GM18951 (cell line): Measurements from ENCODE around the gene CD3G.

Source experiments
- POLR2A ChIP-seq: IDR thresholded peaks from 4 replicates; pipeline ENCODE4 v1.6.1; 2011; ENCODE audit warnings: mild to moderate bottlenecking; ENCODE audit not compliant: insufficient read length, insufficient read depth; ENCODE audit errors: extremely low read depth
- in situ Hi-C: fragments of 300-500 bp; cut with MboI; formaldehyde crosslinking; loops from one replicate; pipeline ENCODE4 v1.12.0; 2022; ENCODE audit warnings: low sequenced_read_pairs, mixed read lengths, inconsistent platforms; ENCODE audit not compliant: unreplicated experiment

The CD3G gene

DNA sequence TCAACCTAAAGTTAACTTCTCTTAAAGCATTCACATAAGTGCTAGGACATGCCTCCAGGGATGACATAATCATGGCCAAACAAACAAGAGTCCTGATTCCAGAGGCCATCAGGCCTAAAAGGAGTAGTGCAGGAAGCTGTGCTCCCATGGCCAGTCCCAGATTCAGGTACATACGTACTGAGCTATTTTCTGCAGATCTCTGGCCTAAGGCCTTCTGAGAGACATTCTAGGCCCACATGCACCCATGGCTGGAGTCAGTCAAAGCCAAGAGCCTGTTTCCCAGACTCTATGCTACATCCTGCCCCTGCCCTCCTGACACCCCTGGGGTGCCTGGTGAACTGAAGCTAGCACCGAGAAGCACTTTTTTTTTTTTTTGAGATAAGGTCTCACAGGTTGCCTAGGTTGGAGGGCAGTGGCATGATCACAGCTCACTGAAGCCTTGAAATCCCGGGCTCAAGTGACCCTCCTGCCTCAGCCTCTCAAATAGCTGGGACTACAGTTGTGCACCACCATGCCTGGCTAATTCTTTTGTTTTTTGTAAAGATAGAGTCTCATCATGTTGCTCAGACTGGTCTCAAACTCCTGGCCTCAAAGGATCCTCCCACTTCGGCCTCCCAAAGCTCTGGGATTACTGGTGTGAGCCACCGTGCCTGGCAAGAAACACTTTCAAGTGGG, 2.2 kb upstream of the CD3G start:
- TF ChIP-seq POLR2A: no peak
- in situ Hi-C loops: no loop called here

DNA sequence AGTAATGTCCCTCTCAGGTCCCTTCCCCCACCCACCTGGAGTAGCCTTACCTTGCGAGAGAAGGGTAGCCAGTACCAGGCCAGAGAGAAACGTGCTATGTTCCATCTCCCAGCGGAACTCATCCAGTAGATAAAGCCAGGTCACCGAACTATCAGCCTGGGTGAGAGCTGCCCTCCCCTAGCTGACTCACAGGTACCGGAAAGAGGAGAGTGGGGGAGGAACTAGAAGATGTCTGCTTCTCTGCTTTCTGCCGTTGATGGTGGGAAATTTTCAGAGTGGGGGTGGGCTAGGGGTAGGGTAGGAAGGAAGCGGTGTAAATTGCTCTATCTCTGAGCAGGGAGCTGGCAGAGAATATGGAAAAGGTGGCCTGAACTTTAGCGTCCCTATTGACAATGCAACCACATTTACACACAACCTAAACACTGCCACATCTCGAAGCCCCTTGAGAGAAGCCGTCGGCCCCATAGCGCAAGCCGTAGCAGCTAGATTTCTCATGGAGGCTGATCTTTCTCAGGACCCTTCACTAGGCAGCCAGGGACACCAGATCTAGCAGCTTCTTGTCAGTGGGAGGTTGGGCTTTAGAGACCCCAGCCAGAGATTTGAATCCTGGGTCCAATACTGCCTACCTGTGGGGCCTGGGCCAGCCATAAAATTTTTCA, 1.5 kb upstream of the CD3G start, which contains the start of gene CD3D:
Gene CD3D, minus strand, starts transcription at position 203 of the 659 bp plus-strand sequence. Its CDS starts 98 bp downstream, at position 105.
- in situ Hi-C loops: no loop called here
- TF ChIP-seq POLR2A: no peak

DNA sequence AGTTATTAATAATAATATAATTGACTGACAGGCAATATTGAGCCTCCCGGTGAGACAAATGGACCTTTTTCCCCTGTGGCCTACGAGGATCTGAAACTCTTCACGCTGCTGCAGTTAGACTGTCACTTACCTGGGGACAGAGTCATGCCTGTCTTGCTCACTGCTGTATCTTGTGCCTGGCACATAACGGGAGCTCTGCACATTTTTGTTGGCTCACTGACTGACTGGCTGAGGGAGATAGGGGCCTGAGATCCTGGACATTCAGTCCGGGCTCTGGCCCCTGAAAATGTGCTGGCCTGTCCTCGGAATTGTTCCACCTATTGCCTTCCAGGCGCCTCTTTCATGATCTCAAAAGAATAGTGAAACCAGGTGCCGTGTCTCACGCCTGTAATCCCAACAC, 896 bp upstream of the CD3G start:
- TF ChIP-seq POLR2A: no peak
- in situ Hi-C loops: no loop called here

DNA sequence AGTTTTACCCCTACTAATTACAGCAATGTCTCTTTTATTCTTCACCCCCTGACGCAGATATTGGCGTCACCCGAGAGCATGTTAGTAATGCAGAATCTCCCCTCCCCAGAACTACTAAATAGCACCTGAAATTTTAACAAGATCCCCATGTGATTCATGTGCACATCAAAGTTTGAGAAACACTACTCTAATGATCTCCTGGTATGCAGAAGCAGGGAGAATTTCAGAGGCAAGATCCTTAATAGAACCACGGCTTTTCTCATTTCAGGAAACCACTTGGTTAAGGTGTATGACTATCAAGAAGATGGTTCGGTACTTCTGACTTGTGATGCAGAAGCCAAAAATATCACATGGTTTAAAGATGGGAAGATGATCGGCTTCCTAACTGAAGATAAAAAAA, 5.3 kb downstream of the CD3G start:
- in situ Hi-C loops: no loop called here
- no peak for TF ChIP-seq POLR2A

DNA sequence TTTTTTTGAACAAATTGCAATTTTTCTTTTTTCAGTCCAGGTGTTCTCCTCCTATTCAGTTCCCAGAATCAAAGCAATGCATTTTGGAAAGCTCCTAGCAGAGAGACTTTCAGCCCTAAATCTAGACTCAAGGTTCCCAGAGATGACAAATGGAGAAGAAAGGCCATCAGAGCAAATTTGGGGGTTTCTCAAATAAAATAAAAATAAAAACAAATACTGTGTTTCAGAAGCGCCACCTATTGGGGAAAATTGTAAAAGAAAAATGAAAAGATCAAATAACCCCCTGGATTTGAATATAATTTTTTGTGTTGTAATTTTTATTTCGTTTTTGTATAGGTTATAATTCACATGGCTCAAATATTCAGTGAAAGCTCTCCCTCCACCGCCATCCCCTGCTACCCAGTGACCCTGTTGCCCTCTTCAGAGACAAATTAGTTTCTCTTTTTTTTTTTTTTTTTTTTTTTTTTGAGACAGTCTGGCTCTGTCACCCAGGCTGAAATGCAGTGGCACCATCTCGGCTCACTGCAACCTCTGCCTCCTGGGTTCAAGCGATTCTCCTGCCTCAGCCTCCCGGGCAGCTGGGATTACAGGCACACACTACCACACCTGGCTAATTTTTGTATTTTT, 9.1 kb downstream of the CD3G start:
- no peak for TF ChIP-seq POLR2A
- in situ Hi-C loops: loop anchor here (10.0 kb wide), 1 partner anchor 148 kb away; no protein-coding TSS in a partner anchor

DNA sequence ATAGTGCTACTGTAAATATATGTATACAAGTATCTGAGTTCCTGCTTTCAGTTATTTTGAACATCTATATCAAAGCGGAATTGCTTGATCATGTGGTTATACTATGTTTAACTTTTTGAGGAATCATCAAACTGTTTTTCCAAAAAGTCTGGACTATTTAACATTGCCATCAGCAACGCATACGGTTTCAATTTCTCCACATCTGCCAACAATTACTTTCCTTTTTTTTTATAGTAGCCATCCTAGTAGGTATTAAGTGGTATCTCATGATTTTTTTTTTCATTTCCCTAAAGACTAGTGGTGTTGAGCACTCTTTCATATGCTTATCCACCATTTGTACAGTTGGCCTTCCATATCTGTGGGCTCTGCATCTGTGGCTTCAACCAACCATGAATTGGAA, 13.9 kb downstream of the CD3G start:
- TF ChIP-seq POLR2A: no peak
- in situ Hi-C loops: loop anchor here (10.0 kb wide), 1 partner anchor 153 kb away; no protein-coding TSS in a partner anchor

DNA sequence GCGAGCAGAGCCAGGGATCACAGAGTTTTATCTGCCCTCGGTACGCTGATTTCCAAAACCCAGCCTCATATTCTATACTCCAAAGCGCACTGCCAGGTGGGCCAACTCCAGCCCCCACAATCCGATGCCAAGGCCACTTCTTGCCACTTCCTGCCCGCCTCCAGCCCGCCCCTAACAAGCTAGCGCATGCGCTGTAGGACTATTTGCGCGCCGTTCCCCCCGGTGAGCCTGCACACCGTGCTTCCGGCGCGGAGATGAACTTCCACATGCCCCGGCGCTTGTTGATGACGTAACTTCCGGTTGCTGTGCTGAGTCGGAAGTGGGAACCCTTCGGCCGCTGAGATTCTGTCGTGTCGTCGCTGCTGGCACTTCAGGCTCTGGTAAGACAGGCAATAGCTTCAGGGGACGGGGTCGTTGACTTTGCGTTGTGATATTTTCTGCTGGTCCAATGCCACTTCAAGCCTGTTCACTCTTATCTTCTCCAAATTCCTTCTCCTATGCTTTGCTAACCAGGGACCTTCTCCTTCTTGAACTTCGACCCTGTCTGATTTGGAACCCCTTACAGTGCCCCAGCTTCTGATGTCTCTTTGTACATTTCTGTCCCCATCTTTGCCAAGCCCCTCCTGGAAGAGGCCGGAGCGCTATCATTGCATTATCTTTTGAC, 15.3 kb downstream of the CD3G start, which contains the start of gene UBE4A:
Gene UBE4A, plus strand, starts transcription at position 306 of the 664 bp plus-strand sequence. CDS start 5,481 bp downstream, outside the sequence.
- in situ Hi-C loops: loop anchor here (10.0 kb wide), 1 partner anchor 155 kb away; no protein-coding TSS in a partner anchor
- peak; percentile 97 for TF ChIP-seq POLR2A

DNA sequence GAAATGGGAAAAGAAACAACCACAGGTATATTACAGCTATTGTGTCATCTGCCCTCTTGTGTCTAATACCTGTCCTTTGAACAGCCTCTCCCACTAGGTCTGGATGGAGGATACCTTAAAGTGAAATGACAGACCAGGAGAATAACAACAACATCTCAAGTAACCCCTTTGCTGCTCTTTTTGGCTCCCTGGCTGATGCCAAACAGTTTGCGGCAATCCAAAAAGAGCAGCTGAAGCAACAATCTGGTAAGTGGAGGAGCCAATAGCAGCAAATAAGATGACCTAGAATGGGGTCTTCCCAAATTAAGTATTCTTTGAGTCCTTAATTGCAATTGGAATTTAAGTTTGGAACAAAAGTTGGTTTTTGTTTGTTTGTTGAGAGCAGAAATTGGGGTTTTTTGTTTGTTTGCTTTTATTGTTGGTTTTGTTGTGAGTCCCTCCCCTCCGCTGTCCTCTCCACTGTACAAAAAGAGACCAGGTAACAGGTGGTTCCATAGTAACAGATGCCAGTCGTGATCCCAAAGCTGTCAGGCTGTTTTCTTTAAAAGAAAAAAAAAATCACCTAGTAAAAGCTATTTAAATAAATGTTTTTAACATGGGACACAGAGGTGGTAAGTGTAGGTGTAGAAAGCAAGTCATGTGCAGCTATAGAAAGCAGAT, 20.9 kb downstream of the CD3G start:
- TF ChIP-seq POLR2A: no peak
- in situ Hi-C loops: no loop called here

DNA sequence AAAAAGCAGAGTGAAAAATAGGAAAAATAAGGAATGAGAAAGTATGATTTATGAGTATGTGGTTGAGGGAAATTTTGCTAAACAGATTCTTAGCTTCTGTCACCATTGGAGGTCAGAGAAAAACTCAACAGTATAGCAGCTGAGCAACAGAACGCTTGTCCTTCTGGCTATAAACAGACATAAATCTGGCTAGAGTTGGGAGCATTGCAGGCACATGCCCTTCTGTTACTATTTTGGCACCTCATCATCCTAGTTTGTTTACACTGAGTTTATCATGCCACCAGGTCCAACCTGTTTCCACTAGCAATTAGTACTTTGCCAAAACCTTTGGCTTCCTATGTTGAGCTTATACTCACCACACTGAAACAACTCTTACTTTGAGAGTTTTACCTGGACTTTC, 22.1 kb downstream of the CD3G start:
- TF ChIP-seq POLR2A: no peak
- in situ Hi-C loops: no loop called here

DNA sequence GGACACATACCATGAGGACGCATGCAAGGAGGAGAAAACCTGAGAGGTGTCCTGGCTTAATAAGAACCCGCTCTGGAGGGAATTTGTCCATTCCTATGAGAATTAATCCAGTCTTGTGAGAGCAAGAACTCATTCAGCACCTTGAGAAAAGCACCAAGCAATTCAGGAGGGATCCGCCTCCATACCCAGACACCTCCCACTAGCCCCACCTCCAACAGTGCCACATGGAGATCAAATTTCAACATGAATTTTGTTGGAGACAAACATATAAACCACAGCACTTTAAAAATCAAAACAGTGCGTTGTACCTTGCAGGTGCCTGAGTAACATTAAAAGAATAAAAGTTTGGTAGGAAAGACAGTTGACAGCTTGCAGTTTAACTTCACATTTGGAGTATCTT, 26.6 kb downstream of the CD3G start:
- in situ Hi-C loops: no loop called here

DNA sequence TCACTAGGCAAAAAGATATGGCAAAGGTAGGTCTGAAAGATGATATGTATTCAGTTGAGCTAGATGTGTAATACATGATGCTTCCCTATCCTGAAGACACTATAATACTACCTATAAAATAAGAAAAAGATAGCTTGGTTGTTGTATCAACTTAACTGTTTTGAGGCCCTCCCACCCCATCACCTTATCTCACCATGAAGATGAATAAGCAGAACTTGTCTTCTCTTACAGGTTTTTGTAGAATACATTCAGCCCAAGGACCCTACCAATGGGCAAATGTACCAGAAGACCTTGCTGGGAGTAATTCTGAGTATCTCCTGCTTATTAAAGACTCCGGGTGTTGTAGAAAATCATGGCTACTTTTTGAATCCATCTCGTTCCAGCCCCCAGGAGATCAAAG, 29.1 kb downstream of the CD3G start:
- in situ Hi-C loops: no loop called here
- TF ChIP-seq POLR2A: no peak

More for the DNA sequence above, 26.6 kb downstream of the CD3G start:
- no peak for TF ChIP-seq POLR2A

DNA sequence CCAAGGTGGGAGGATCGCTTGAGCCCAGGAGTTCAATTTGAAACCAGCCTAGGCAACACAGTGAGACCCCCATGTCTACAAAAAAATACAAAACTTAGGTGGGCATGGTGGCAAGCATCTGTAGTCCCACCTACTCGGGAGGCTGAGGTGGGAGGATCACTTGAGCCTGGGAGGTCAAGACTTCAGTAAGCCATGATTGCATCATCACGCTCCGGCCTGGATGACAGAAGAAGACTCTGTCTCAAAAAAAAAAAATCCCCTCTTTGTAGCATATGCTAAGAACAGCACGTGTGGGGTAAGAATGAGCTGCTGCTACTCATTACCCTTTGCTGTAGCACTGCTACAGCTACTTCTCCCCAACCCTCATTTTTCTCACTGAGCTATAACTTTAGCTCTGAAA, 29.7 kb downstream of the CD3G start:
- TF ChIP-seq POLR2A: no peak
- in situ Hi-C loops: no loop called here
